HUDEP-2 (cell line): ENCODE measurements around the gene NAGK.
"Not testable (repeated sequence)": the region's sequence is repeated elsewhere in the genome, so short reads cannot be mapped to it uniquely, and the experiment has no call there.

Source experiments
- DNase-seq, 76 experiments: peaks; one replicate each; lab custom pipeline; 2025; ENCODE audit not compliant: unreplicated experiment in 76 of 76; lab: John Stamatoyannopoulos, UW

The NAGK gene

GRCh38 chr2:71068218-71069035 lies at the start of gene NAGK:
TSS of gene NAGK (plus strand) at chr2:71068648. CDS start at chr2:71068684, 36 bp downstream.
- peak; percentile 51 to 99 (median 92) for DNase-seq

- not testable (repeated sequence) for DNase-seq
These were observed 48.5 kb upstream of the NAGK start for GRCh38 chr2:71019989-71020388.

- DNase-seq: not testable (repeated sequence)
These were observed 47.1 kb upstream of the NAGK start for GRCh38 chr2:71021394-71021793.

- DNase-seq: not testable (repeated sequence)
These were observed 44.8 kb upstream of the NAGK start for GRCh38 chr2:71023553-71024243.

GRCh38 chr2:71036296-71036695 lies 32.2 kb upstream of the NAGK start:
- not testable (repeated sequence) for DNase-seq

- no peak for DNase-seq
These were observed 26.2 kb upstream of the NAGK start for GRCh38 chr2:71042287-71042686.

- DNase-seq: no peak
These were observed 24.7 kb upstream of the NAGK start for GRCh38 chr2:71043531-71044407.

GRCh38 chr2:71045151-71045550 lies 23.3 kb upstream of the NAGK start:
- no peak for DNase-seq

GRCh38 chr2:71045865-71046548 lies 22.4 kb upstream of the NAGK start:
- no peak for DNase-seq

GRCh38 chr2:71048096-71048495 lies 20.4 kb upstream of the NAGK start:
- DNase-seq: no peak

- DNase-seq: not testable (repeated sequence)
These were observed 18.6 kb upstream of the NAGK start for GRCh38 chr2:71049704-71050360.

GRCh38 chr2:71055206-71055740 lies 13.2 kb upstream of the NAGK start:
- DNase-seq: not testable (repeated sequence)

- DNase-seq: no peak
These were observed 8.2 kb upstream of the NAGK start for GRCh38 chr2:71060211-71060610.

GRCh38 chr2:71060871-71061270 lies 7.6 kb upstream of the NAGK start:
- no peak for DNase-seq

- no peak for DNase-seq
These were observed 5.2 kb upstream of the NAGK start for GRCh38 chr2:71063216-71063615.

- no peak for DNase-seq
These were observed 4.3 kb upstream of the NAGK start for GRCh38 chr2:71064110-71064611.

GRCh38 chr2:71064754-71065621 lies 3.5 kb upstream of the NAGK start:
- no peak for DNase-seq

- DNase-seq: no peak
These were observed 1.6 kb upstream of the NAGK start for GRCh38 chr2:71066856-71067255.
